ENCODE measurements around the gene LRP10.

DNA sequence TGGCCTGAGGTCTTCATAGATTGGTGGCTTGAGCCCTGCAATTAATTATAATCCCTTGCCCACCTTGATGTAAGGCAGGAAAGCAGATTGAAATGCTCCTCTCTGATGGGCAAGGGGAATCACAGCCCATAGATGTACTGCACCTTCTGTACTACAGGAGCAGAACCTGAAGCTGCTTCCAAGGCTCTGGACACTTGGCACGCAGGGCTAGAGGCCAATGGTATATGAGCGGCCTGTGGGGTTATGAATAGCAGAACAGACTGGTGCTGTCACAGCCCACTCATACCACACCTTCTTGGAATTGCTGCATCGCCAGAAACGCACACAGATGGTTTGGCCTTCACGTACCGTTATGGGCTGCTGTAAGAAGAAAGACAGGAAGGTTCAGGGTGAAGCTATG lies 49.2 kb downstream of the LRP10 start:
- TF ChIP-seq, protein P1, sequence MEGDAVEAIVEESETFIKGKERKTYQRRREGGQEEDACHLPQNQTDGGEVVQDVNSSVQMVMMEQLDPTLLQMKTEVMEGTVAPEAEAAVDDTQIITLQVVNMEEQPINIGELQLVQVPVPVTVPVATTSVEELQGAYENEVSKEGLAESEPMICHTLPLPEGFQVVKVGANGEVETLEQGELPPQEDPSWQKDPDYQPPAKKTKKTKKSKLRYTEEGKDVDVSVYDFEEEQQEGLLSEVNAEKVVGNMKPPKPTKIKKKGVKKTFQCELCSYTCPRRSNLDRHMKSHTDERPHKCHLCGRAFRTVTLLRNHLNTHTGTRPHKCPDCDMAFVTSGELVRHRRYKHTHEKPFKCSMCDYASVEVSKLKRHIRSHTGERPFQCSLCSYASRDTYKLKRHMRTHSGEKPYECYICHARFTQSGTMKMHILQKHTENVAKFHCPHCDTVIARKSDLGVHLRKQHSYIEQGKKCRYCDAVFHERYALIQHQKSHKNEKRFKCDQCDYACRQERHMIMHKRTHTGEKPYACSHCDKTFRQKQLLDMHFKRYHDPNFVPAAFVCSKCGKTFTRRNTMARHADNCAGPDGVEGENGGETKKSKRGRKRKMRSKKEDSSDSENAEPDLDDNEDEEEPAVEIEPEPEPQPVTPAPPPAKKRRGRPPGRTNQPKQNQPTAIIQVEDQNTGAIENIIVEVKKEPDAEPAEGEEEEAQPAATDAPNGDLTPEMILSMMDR (IDR thresholded peaks at IDR 0.05 in 4 of 5, conservative IDR thresholded peaks at IDR 0.05 in 1 of 5): no peak
- no peak for TF ChIP-seq POLR2A (IDR thresholded peaks at IDR 0.05)
